GM18502 (cell line): ENCODE measurements around the gene KRT73.

Source experiments
- ATAC-seq: cut with Tn5 transposase; IDR thresholded peaks from one replicate; pipeline ENCODE4 v1.9.1; 2021; ENCODE audit warnings: mild to moderate bottlenecking; ENCODE audit not compliant: unreplicated experiment, poor library complexity

The KRT73 gene

DNA sequence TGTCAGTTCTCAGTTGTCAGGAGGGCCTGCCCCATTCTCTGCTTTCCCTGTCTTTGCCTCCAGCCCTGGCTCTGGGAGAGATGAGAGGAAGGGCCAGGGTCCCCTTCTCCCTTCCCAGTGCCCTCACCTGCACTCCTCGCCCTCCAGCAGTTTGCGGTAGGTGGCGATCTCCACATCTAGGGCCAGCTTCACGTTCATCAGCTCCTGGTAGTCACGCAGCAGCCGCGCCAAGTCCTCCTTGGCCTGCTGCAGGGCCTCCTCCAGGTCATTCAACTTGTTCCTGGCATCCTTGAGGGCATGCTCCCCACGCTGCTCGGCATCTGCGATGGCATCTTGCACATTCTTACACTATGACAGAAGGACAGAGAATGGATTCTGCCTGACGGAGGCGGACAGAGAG is 28.3 kb upstream of the KRT73 start:
- no peak for ATAC-seq

GRCh38 chr12:52645982-52646381 is 27.6 kb upstream of the KRT73 start:
- ATAC-seq, result no peak

GRCh38 chr12:52645120-52645761 is 26.9 kb upstream of the KRT73 start:
- ATAC-seq, result no peak

- ATAC-seq, result no peak
Measured at GRCh38 chr12:52644078-52644415, 25.7 kb upstream of the KRT73 start.

DNA sequence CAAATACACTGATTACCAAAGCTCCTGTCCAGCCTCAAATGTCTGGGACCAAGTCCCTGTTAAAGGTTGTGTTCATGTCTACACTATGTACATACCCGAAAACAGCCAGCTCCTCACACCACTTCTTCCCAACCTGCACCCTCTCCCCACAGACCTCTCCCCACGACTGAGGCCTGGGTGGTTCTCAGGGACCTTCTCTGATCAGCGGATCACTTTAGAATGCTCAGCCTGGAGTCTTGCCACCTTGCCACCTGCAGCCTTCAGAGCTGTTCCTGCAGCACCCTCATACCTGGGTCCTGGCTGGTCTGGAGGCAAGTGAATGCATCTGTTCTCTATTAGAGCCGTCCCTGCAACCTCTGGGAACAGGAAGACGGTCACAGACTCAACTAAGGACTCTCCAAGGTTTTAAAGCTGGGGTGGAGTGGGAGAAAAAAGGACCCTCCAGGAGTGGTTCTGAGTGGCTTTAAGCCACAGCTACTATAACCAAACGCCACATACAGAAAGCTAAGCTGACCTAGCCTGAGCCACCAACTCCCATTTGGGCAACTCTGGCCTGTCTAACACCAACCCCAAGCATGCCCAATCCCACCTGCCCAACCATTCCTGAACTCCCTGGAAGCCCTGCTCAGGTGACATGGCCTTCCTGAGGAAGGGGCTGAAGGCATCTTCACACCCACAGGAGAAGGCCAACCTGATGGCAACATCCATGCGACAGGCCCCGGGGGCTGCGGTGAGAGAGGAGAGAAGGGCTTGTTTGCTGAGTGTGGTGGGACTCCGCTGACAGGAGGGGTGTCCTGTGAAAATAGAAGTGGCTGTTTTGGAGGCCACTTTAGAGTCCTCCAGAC is 25.1 kb upstream of the KRT73 start:
- ATAC-seq, result no peak

GRCh38 chr12:52641468-52641867 is 23.1 kb upstream of the KRT73 start:
- ATAC-seq, result no peak

- ATAC-seq, result no peak
Measured at GRCh38 chr12:52637299-52637698, 18.9 kb upstream of the KRT73 start.

GRCh38 chr12:52636592-52637258 is 18.4 kb upstream of the KRT73 start:
- ATAC-seq, result no peak

- ATAC-seq, result no peak
Measured at GRCh38 chr12:52636189-52636588, 17.8 kb upstream of the KRT73 start.

DNA sequence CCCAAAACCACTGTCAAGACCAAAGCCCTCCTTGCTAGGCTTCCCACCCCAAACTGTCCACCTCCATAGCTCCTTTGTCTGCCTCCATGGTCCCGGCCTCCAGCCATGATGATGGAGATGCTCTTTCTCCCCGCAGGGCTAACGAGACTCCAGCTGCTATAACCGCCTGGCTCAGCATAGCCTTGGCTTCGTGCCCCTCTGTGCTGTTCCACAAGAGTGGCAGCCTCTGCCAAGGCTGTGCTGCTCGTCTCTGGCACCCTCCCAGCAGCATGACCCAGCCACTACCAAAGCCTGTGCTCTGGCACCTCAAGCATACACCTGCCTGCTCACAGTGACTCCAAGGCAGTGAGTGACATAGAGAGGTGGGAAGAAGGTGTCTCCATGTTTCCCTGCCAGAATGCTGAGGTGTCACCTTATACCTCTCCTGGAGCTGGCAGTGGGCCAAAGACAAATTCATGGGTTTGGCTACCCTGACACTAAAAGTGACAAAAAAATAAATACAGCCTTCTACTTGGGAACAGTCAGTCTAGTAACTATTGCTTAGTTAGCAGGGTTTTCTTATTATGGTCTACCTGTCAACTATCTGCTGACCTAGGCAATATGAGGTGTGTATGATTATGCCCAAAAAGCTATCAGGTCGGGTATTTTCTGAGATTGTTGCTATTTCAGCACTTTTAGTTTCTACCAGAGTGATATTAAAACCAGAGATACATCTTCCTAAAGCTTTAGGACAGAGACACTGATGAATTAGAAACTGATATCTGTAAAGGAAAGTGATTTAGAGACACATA is 16.1 kb upstream of the KRT73 start:
- no peak for ATAC-seq

DNA sequence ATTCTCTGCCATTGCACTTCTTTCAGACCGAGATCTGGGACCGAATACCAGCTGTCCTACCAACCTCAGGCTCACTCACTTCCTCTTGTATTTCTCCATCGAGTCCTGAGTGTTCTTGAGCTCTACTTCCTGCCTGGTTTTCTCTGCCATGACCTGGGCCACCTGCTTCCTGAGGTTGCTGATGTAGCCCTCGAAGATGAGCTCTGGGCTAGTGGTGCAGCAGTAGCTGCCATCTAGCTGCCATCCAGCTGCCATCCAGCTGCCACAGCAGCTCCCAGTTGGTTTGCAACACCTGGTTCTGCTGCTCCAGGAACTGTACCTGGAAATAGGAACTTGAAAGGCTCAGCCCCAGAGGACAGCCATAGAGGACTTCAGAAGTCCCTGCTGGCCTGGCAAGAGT is 15.0 kb upstream of the KRT73 start:
- ATAC-seq, result no peak

- ATAC-seq, result no peak
Measured at GRCh38 chr12:52632656-52633055, 14.3 kb upstream of the KRT73 start.

GRCh38 chr12:52631676-52632459 is 13.5 kb upstream of the KRT73 start:
- ATAC-seq, result no peak

DNA sequence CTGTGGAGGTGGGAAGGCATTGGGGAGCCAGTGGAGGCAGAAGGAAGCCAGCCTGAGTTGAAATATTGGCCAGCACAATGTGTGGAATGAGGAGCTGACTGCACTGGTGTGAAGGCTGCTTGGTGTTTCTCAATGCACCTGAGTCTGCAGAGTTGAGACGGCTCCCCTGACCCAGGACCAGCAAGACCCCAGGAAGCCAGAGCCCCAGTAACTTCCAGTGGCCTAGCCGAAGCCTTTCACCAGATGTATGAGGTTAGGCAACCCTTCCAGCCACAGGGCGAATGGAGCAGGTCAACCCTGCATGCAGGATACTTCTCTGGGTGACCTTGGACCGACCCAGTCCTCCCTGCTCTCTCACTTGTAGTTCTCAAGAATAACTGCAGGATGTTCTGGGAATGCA is 12.9 kb upstream of the KRT73 start:
- no peak for ATAC-seq

GRCh38 chr12:52630599-52631200 is 12.3 kb upstream of the KRT73 start:
- no peak for ATAC-seq

DNA sequence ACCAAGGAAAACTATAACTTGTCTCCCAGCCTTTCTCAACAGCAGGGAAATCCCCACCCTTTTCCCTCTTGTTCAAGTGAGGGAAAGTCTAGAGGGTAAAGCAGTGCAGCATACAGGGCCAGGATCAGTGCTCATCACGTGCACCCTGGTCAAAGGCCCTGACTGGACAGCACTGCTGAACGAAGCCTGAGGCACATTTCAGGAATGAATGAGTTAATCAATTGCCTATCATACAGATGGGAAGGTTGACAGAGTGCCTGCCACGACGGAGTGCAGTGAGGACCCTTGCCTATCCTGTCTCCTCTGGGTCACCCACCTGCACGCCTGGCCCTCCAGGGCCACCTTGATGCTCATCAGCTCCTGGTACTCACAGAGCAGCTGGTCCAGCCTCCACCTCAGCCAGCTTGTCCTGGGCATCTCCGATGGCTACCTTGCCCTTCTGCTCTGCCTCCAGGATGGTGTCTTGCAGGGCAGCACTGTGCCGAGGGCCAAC is 11.7 kb upstream of the KRT73 start:
- no peak for ATAC-seq

DNA sequence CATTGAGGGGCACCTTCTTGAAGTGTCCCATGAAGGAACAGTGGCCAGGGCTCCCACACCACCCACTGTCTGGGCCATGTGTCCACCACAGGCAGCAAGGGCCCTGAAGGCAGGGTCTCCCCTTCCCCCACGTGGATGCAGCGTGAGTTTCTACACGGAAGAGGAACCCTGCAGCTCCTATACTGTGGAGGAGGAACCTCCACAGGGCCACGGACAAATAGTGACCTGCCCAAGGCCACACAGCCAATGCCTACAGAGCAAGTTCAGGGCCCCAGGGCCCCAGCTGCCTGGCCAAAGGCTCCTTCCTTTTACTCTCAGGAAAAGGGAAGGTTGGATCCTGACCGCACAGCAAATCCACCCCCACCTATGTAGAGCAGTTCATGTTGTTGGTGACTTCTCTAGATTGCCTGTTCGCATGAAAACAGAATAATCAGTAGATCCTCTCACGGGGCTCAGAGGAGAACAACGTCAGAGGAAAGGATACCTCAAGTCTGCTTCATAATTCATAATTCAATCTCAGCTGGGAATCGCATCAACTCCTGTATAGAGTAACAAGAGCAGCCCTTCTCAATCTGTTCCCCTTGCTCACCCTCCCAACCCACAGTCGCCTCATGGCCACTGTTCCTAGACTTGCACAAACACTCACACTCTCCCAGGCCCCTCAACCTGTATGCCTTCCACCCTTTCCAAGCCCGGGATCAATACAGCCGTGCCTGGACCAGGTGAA is 11.1 kb upstream of the KRT73 start:
- ATAC-seq, result no peak

- ATAC-seq, result no peak
Measured at GRCh38 chr12:52628841-52629240, 10.5 kb upstream of the KRT73 start.

DNA sequence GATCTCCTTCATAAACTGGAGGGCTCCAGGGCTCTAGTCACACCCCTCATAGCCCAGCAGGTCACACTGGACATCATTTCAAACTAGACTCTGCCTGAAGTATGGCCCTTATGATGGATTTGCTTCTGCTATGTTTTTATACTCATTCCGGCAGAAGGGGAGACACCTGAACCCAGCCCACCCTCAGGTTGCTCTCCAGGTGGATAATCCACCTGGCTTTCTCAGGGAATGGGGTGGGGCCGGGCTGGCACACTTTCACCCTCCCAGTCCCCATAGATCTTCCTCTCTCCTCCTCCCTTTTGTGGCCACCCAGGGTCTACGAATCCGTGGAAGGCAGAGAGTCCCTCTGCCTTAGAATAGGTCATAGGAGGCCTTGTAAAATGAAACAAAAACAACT is 9.8 kb upstream of the KRT73 start:
- no peak for ATAC-seq
